ENCODE data around the gene KCTD17.

The KCTD17 gene

GRCh38 chr22:37059876-37060449, 8.4 kb downstream of the KCTD17 start:
- Histone ChIP-seq H3K9ac (ENCODE audit: low read depth in 1 of 2, low read length in 2 of 2) (no peak overlapping the region), H3K4me3 (ENCODE audit: low read depth in 1 of 2, low read length in 2 of 2) (no peak overlapping the region), H3K9me3 (ENCODE audit: control insufficient read depth in 1 of 2, low read length in 2 of 2) (no peaks in the 10 kb centered on the region), H3K27ac (ENCODE audit: low read depth, low read length) (no peak overlapping the region), H3K27me3 (ENCODE audit: control insufficient read depth in 1 of 2, insufficient read depth in 2 of 2, low read length in 2 of 2) (peaks cover 0 to 3% of the 10 kb centered on the region in 2 donors), H3K36me3 (ENCODE audit: control insufficient read depth in 1 of 2, insufficient read depth in 2 of 2, low read length in 2 of 2) (peaks cover 0 to 16% of the 10 kb centered on the region in 2 donors), H3K4me1 (ENCODE audit: control insufficient read depth in 1 of 2, insufficient read depth in 2 of 2, low read length in 2 of 2) (peaks cover 8 to 13% of the 10 kb centered on the region in 2 donors)

- Histone ChIP-seq H3K9ac (ENCODE audit: low read depth in 1 of 2, low read length in 2 of 2) (no peak overlapping the region), H3K9me3 (ENCODE audit: control insufficient read depth in 1 of 2, low read length in 2 of 2) (no peaks in the 10 kb centered on the region), H3K27me3 (ENCODE audit: control insufficient read depth in 1 of 2, insufficient read depth in 2 of 2, low read length in 2 of 2) (peaks cover 0 to 3% of the 10 kb centered on the region in 2 donors), H3K4me3 (ENCODE audit: low read depth in 1 of 2, low read length in 2 of 2) (no peak overlapping the region), H3K36me3 (ENCODE audit: control insufficient read depth in 1 of 2, insufficient read depth in 2 of 2, low read length in 2 of 2) (peaks cover 0 to 15% of the 10 kb centered on the region in 2 donors), H3K4me1 (ENCODE audit: control insufficient read depth in 1 of 2, insufficient read depth in 2 of 2, low read length in 2 of 2) (peaks cover 8 to 11% of the 10 kb centered on the region in 2 donors), H3K27ac (ENCODE audit: low read depth, low read length) (no peak overlapping the region)
Measured at GRCh38 chr22:37060801-37061610, 9.5 kb downstream of the KCTD17 start.

- Histone ChIP-seq H3K27me3 (ENCODE audit: control insufficient read depth in 1 of 2, insufficient read depth in 2 of 2, low read length in 2 of 2) (peaks cover 0 to 3% of the 10 kb centered on the region in 2 donors), H3K36me3 (ENCODE audit: control insufficient read depth in 1 of 2, insufficient read depth in 2 of 2, low read length in 2 of 2) (peaks cover 0 to 10% of the 10 kb centered on the region in 2 donors)
Measured at GRCh38 chr22:37061611-37062375, 10.3 kb downstream of the KCTD17 start.

GRCh38 chr22:37062376-37062675, 10.8 kb downstream of the KCTD17 start:
- Histone ChIP-seq H3K9me3 (ENCODE audit: control insufficient read depth in 1 of 2, low read length in 2 of 2) (no peaks in the 10 kb centered on the region), H3K4me1 (ENCODE audit: control insufficient read depth in 1 of 2, insufficient read depth in 2 of 2, low read length in 2 of 2) (peaks cover 8 to 11% of the 10 kb centered on the region in 2 donors), H3K36me3 (ENCODE audit: control insufficient read depth in 1 of 2, insufficient read depth in 2 of 2, low read length in 2 of 2) (peaks cover 0 to 7% of the 10 kb centered on the region in 2 donors), H3K27ac (ENCODE audit: low read depth, low read length) (no peak overlapping the region), H3K4me3 (ENCODE audit: low read depth in 1 of 2, low read length in 2 of 2) (no peak overlapping the region), H3K9ac (ENCODE audit: low read depth in 1 of 2, low read length in 2 of 2) (no peak overlapping the region), H3K27me3 (ENCODE audit: control insufficient read depth in 1 of 2, insufficient read depth in 2 of 2, low read length in 2 of 2) (peaks cover 0 to 3% of the 10 kb centered on the region in 2 donors)

More at GRCh38 chr22:37061611-37062375, 10.3 kb downstream of the KCTD17 start:
- H3K4me3 ChIP-seq (ENCODE audit: low read depth in 1 of 2, low read length in 2 of 2) = no peak overlapping the region
- peaks cover 8 to 11% of the 10 kb centered on the region in 2 donors for H3K4me1 ChIP-seq (ENCODE audit: control insufficient read depth in 1 of 2, insufficient read depth in 2 of 2, low read length in 2 of 2)
- no peaks in the 10 kb centered on the region for H3K9me3 ChIP-seq (ENCODE audit: control insufficient read depth in 1 of 2, low read length in 2 of 2)
- no peak overlapping the region for H3K27ac ChIP-seq (ENCODE audit: low read depth, low read length)
- H3K9ac ChIP-seq (ENCODE audit: low read depth in 1 of 2, low read length in 2 of 2) = no peak overlapping the region

GRCh38 chr22:37062702-37063381, 11.3 kb downstream of the KCTD17 start:
- Histone ChIP-seq H3K27ac (ENCODE audit: low read depth, low read length) (no peak overlapping the region), H3K4me1 (ENCODE audit: control insufficient read depth in 1 of 2, insufficient read depth in 2 of 2, low read length in 2 of 2) (peaks cover 8 to 11% of the 10 kb centered on the region in 2 donors), H3K9me3 (ENCODE audit: control insufficient read depth in 1 of 2, low read length in 2 of 2) (no peaks in the 10 kb centered on the region), H3K4me3 (ENCODE audit: low read depth in 1 of 2, low read length in 2 of 2) (no peak overlapping the region), H3K36me3 (ENCODE audit: control insufficient read depth in 1 of 2, insufficient read depth in 2 of 2, low read length in 2 of 2) (peaks cover 0 to 2% of the 10 kb centered on the region in 2 donors), H3K9ac (ENCODE audit: low read depth in 1 of 2, low read length in 2 of 2) (peak overlapping the region in 1 of 2 donors; percentile 4), H3K27me3 (ENCODE audit: control insufficient read depth in 1 of 2, insufficient read depth in 2 of 2, low read length in 2 of 2) (peaks cover 2 to 3% of the 10 kb centered on the region in 2 donors)

GRCh38 chr22:37063431-37064420, 12.2 kb downstream of the KCTD17 start:
- Histone ChIP-seq H3K4me3 (ENCODE audit: low read depth in 1 of 2, low read length in 2 of 2) (no peak overlapping the region), H3K27me3 (ENCODE audit: control insufficient read depth in 1 of 2, insufficient read depth in 2 of 2, low read length in 2 of 2) (peaks cover 8 to 11% of the 10 kb centered on the region in 2 donors), H3K9ac (ENCODE audit: low read depth in 1 of 2, low read length in 2 of 2) (no peak overlapping the region), H3K27ac (ENCODE audit: low read depth, low read length) (no peak overlapping the region), H3K4me1 (ENCODE audit: control insufficient read depth in 1 of 2, insufficient read depth in 2 of 2, low read length in 2 of 2) (peaks cover 8 to 13% of the 10 kb centered on the region in 2 donors), H3K9me3 (ENCODE audit: control insufficient read depth in 1 of 2, low read length in 2 of 2) (no peaks in the 10 kb centered on the region), H3K36me3 (ENCODE audit: control insufficient read depth in 1 of 2, insufficient read depth in 2 of 2, low read length in 2 of 2) (no peaks in the 10 kb centered on the region)

- no peak overlapping the region for H3K9ac ChIP-seq (ENCODE audit: low read depth in 1 of 2, low read length in 2 of 2)
- H3K27ac ChIP-seq (ENCODE audit: low read depth, low read length) = no peak overlapping the region
- H3K4me3 ChIP-seq (ENCODE audit: low read depth in 1 of 2, low read length in 2 of 2) = no peak overlapping the region
- no peaks in the 10 kb centered on the region for H3K36me3 ChIP-seq (ENCODE audit: control insufficient read depth in 1 of 2, insufficient read depth in 2 of 2, low read length in 2 of 2)
- H3K9me3 ChIP-seq (ENCODE audit: control insufficient read depth in 1 of 2, low read length in 2 of 2) = no peaks in the 10 kb centered on the region
- peaks cover 9 to 13% of the 10 kb centered on the region in 2 donors for H3K27me3 ChIP-seq (ENCODE audit: control insufficient read depth in 1 of 2, insufficient read depth in 2 of 2, low read length in 2 of 2)
- H3K4me1 ChIP-seq (ENCODE audit: control insufficient read depth in 1 of 2, insufficient read depth in 2 of 2, low read length in 2 of 2) = peaks cover 8 to 14% of the 10 kb centered on the region in 2 donors
Measured at GRCh38 chr22:37064553-37064952, 13.0 kb downstream of the KCTD17 start.

GRCh38 chr22:37065180-37065579, 13.6 kb downstream of the KCTD17 start:
- H3K27ac ChIP-seq (ENCODE audit: low read depth, low read length) = no peak overlapping the region
- no peaks in the 10 kb centered on the region for H3K36me3 ChIP-seq (ENCODE audit: control insufficient read depth in 1 of 2, insufficient read depth in 2 of 2, low read length in 2 of 2)
- no peaks in the 10 kb centered on the region for H3K9me3 ChIP-seq (ENCODE audit: control insufficient read depth in 1 of 2, low read length in 2 of 2)
- H3K4me1 ChIP-seq (ENCODE audit: control insufficient read depth in 1 of 2, insufficient read depth in 2 of 2, low read length in 2 of 2) = peaks cover 8 to 14% of the 10 kb centered on the region in 2 donors
- H3K9ac ChIP-seq (ENCODE audit: low read depth in 1 of 2, low read length in 2 of 2) = no peak overlapping the region
- no peak overlapping the region for H3K4me3 ChIP-seq (ENCODE audit: low read depth in 1 of 2, low read length in 2 of 2)
- peaks cover 13% of the 10 kb centered on the region in 2 donors for H3K27me3 ChIP-seq (ENCODE audit: control insufficient read depth in 1 of 2, insufficient read depth in 2 of 2, low read length in 2 of 2)

GRCh38 chr22:37065961-37066360, 14.4 kb downstream of the KCTD17 start:
- no peaks in the 10 kb centered on the region for H3K9me3 ChIP-seq (ENCODE audit: control insufficient read depth in 1 of 2, low read length in 2 of 2)
- H3K4me3 ChIP-seq (ENCODE audit: low read depth in 1 of 2, low read length in 2 of 2) = no peak overlapping the region
- H3K4me1 ChIP-seq (ENCODE audit: control insufficient read depth in 1 of 2, insufficient read depth in 2 of 2, low read length in 2 of 2) = peaks cover 8 to 14% of the 10 kb centered on the region in 2 donors
- H3K9ac ChIP-seq (ENCODE audit: low read depth in 1 of 2, low read length in 2 of 2) = no peak overlapping the region
- H3K27ac ChIP-seq (ENCODE audit: low read depth, low read length) = no peak overlapping the region
- H3K36me3 ChIP-seq (ENCODE audit: control insufficient read depth in 1 of 2, insufficient read depth in 2 of 2, low read length in 2 of 2) = no peaks in the 10 kb centered on the region
- peaks cover 13 to 14% of the 10 kb centered on the region in 2 donors for H3K27me3 ChIP-seq (ENCODE audit: control insufficient read depth in 1 of 2, insufficient read depth in 2 of 2, low read length in 2 of 2)
